Spleen (tissue), 7 donors: ENCODE results near the gene HACD3.

Source experiments
- CTCF ChIP-seq, 11 experiments: fragments of 200-600 bp in 7 of 11; fragments of 450-650 bp in 4 of 11; sonication (generic) in 4 of 11; IDR thresholded peaks in 8 of 11; conservative IDR thresholded peaks in 3 of 11; 1 replicate in 7 of 11; 2 replicates in 4 of 11; pipeline versions ENCODE4 v1.4.0 to v1.8.0; 2016 to 2021; ENCODE audit warnings: antibody characterized with exemption in 11 of 11, inconsistent platforms in 4 of 11, mild to moderate bottlenecking in 1 of 11
- POLR2A ChIP-seq, 3 donors: fragments of 450-650 bp; IDR thresholded peaks; one replicate each; pipeline ENCODE4 v1.5.1; 2017; ENCODE audit warnings: antibody characterized with exemption in 3 of 3, mild to moderate bottlenecking in 1 of 3
- POLR2AphosphoS5 ChIP-seq, 3 donors: sonication (generic); formaldehyde crosslinking; IDR thresholded peaks; one replicate each; pipeline ENCODE4 v1.5.1; 2017; ENCODE audit warnings: antibody characterized with exemption in 3 of 3
- donor health status: DM: no; HTN: no; CAD: no; lungs with moderate emphysema.
- donor health status: DM: no; HTN: no; CAD: no.
- donor health status: DM: no; HTN: no; CAD: no.

GRCh38 chr15:65595960-65596359 lies 65.7 kb downstream of the HACD3 start:
- TF ChIP-seq POLR2AphosphoS5 (IDR thresholded peaks at IDR 0.05) (no peak), CTCF (IDR thresholded peaks at IDR 0.05 in 8 of 11, conservative IDR thresholded peaks at IDR 0.05 in 3 of 11) (peak in 6 of 11 experiments; percentile 8 to 40 (median 22)), POLR2A (IDR thresholded peaks at IDR 0.05) (no peak)
